Adrenal gland (tissue), 19 donors: ENCODE data around the gene ADAM21. TPM values are rescaled to one million over a fixed set of nuclear protein-coding genes. Genes with fewer than 3 reads are reported as not detected.
A peak's percentile ranks its signal among the peaks of the same experiment; 100 is the strongest.
"Not testable (repeated sequence)": the region's sequence is repeated elsewhere in the genome, so short reads cannot be mapped to it uniquely, and the experiment has no call there.

Source experiments
- DNase-seq, 7 donors: peaks; one replicate each; pipeline ENCODE4 v3.0.0-alpha.2; 2019 to 2020
- H3K27ac ChIP-seq, 5 donors: fragments of 200-600 bp; sonication (generic) in 4 of 5; 1 replicate in 3 of 5; 2 replicates in 2 of 5; pipeline versions ENCODE4 v1.5.1 to v1.8.0; 2016 to 2020; ENCODE audit warnings: mild to moderate bottlenecking in 1 of 5
- H3K27me3 ChIP-seq: fragments of 200-600 bp; 2 replicates; pipeline ENCODE4 v1.8.0; 2021
- H3K36me3 ChIP-seq, 2 donors: fragments of 200-600 bp; replicated peaks in 1 of 2; 1 replicate in 1 of 2; 2 replicates in 1 of 2; pipeline versions ENCODE4 v1.5.1 to v1.8.0; 2018 to 2022
- H3K4me1 ChIP-seq, 2 donors: fragments of 200-600 bp; replicated peaks in 1 of 2; 1 replicate in 1 of 2; 2 replicates in 1 of 2; pipeline versions ENCODE4 v1.5.1 to v1.8.0; 2018 to 2021
- H3K4me3 ChIP-seq, 4 donors: fragments of 200-600 bp; sonication (generic) in 3 of 4; one replicate each; pipeline ENCODE4 v1.5.1; 2016 to 2018
- H3K9me3 ChIP-seq, 3 donors: fragments of 200-600 bp; sonication (generic) in 1 of 3; replicated peaks in 1 of 3; 1 replicate in 2 of 3; 2 replicates in 1 of 3; pipeline versions ENCODE4 v1.5.1 to v1.8.0; 2016 to 2021
- POLR2A ChIP-seq, 2 donors: fragments of 450-650 bp; IDR thresholded peaks; one replicate each; pipeline ENCODE4 v1.6.1; 2017; ENCODE audit warnings: antibody characterized with exemption in 2 of 2, mild to moderate bottlenecking in 2 of 2, moderate library complexity in 1 of 2
- WGBS, 4 donors: extraction: QIAGEN DNeasy Blood & Tissue Kit in 2 of 4; methylation state at CpG; one replicate each; pipeline versions ENCODE4 v1.1.5 to v1.1.7; 2013 to 2017; 5-methylcytosine and 5-hydroxymethylcytosine counted together
- intact Hi-C, 2 donors: fragments of 100-400 bp; cut with DNase I; formaldehyde crosslinking; loops; one replicate each; pipeline versions ENCODE4 v1.14.1 to v1.15.0; 2022 to 2023
- long read RNA-seq, 10 donors: library from polyadenylated mRNA in 3 of 10; unstranded in 2 of 10; stranded (forward) in 1 of 10; transcript quantifications; one replicate each; pipeline ENCODE4 v2.0.0 and lab custom pipeline, GENCODE V29; 2021 to 2026
- polyA plus RNA-seq, 3 donors: library from polyadenylated mRNA; stranded (reverse); fragments of 200-250 nt in 2 of 3; fragments of 350-450 nt in 1 of 3; fragmentation: Illumina TruSeq in 1 of 3; extraction: RNeasy Lipid Tissue Mini Kit (QIAGEN cat#74804) in 1 of 3; gene quantifications; one replicate each; pipeline ENCODE4 v1.2.3, GENCODE V29; 2013 to 2014
- total RNA-seq, 9 donors: library from RNA; depleted of rRNA in 4 of 9; stranded (reverse); fragments of >200 nt in 4 of 9; fragments of 120-200 nt in 1 of 9; fragmentation: NEBNext Ultra II Directional in 1 of 9; extraction: Animal tissue kit (Norgen Biotek cat#: 25700) in 1 of 9; gene quantifications; one replicate each; pipeline versions ENCODE4 v1.1.0 to v1.2.4, GENCODE V29; 2013 to 2023
- TF ChIP-seq, protein P1 (sequence below), 6 experiments: fragments of 450-650 bp in 4 of 6; fragments of 200-600 bp in 2 of 6; sonication (generic) in 1 of 6; IDR thresholded peaks; 1 replicate in 5 of 6; 2 replicates in 1 of 6; pipeline versions ENCODE4 v1.5.1 to v1.8.0; 2016 to 2021; ENCODE audit warnings: antibody characterized with exemption in 6 of 6, mild to moderate bottlenecking in 2 of 6, moderate library complexity in 1 of 6
- donor health status: healthy with polysubstance abuse.
- donor health status: Bipolar disorder and iron deficiency.
- donor health status: DM: yes; HTN: yes; CAD: no.
- donor health status: DM: no; HTN: no; CAD: no.
- donor health status: DM: no; HTN: no; CAD: no.
- donor health status: DM: yes; HTN: yes; CAD: no.

ADAM21 gene
- total RNA-seq (1 to 10 TPM in 4 of 9 donors, under 1 TPM in 4, not detected in 1; 0.22 to 2.3 (median 0.84) TPM), polyA plus RNA-seq (under 1 TPM in 2 of 3 donors, not detected in 1; 0.10 to 0.40 TPM)
- long read RNA-seq, donor 1, result 0 reads
- long read RNA-seq, donor 2, result 0 reads
- long read RNA-seq, donor 3, result 0 reads
- long read RNA-seq, donor 4, partial matches to known transcripts, result 0 of 1 reads
- long read RNA-seq, donor 4, other reads (novel, unspliced or antisense), result 1 of 1 reads
- long read RNA-seq, donor 5, partial matches to known transcripts, result 0 of 3 reads
- long read RNA-seq, donor 5, other reads (novel, unspliced or antisense), result 3 of 3 reads
- long read RNA-seq, donor 6, result 0 reads
- long read RNA-seq, donor 7, result 0 reads
- long read RNA-seq, donor 8, result 0 reads
- long read RNA-seq, donor 9, result 0 reads
- long read RNA-seq, donor 10, result 0 reads

DNA sequence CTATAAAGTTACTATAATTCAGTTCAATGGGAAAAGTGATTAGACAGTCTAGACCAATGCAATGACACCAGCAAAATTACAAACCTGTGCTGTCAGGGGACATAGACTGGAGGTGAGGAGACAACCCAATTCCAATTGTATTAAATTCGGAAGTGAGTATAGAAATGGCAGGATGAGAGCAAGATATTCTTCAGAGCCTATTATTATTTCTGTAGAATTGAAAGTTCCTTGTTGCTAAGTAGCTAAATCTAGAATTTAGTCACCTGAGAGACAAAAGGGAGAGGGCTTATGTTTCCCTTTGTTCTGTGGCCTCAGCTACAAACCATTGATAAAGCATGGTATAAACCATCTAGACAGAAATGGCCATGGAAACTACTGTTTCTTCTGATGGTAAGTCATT is at the start of gene ADAM21:
TSS of gene ADAM21 (plus strand) at position 301 of the 400 bp plus-strand sequence. CDS start 5,326 bp downstream, outside the sequence.
- TF ChIP-seq, protein P1, sequence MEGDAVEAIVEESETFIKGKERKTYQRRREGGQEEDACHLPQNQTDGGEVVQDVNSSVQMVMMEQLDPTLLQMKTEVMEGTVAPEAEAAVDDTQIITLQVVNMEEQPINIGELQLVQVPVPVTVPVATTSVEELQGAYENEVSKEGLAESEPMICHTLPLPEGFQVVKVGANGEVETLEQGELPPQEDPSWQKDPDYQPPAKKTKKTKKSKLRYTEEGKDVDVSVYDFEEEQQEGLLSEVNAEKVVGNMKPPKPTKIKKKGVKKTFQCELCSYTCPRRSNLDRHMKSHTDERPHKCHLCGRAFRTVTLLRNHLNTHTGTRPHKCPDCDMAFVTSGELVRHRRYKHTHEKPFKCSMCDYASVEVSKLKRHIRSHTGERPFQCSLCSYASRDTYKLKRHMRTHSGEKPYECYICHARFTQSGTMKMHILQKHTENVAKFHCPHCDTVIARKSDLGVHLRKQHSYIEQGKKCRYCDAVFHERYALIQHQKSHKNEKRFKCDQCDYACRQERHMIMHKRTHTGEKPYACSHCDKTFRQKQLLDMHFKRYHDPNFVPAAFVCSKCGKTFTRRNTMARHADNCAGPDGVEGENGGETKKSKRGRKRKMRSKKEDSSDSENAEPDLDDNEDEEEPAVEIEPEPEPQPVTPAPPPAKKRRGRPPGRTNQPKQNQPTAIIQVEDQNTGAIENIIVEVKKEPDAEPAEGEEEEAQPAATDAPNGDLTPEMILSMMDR (IDR thresholded peaks at IDR 0.05), result no peak
- TF ChIP-seq POLR2A (IDR thresholded peaks at IDR 0.05), result no peak
- no peaks in the 10 kb centered on the region for H3K9me3 ChIP-seq
- 62 to 93% (median 75%) methylated on average over 1 of the region's 1 CpG for WGBS, 4 donors
- intact Hi-C loops, result no loop called here
- no peak within 1 kb of the TSS for H3K4me3 ChIP-seq
- H3K27me3 ChIP-seq, result no peaks in the 10 kb centered on the region
- DNase-seq, result no peak
- no peak within 1 kb of the TSS for H3K27ac ChIP-seq
- H3K4me1 ChIP-seq, result peaks cover 0 to 6% of the 10 kb centered on the region in 2 donors
- H3K36me3 ChIP-seq, result no peaks in the 10 kb centered on the region

DNA sequence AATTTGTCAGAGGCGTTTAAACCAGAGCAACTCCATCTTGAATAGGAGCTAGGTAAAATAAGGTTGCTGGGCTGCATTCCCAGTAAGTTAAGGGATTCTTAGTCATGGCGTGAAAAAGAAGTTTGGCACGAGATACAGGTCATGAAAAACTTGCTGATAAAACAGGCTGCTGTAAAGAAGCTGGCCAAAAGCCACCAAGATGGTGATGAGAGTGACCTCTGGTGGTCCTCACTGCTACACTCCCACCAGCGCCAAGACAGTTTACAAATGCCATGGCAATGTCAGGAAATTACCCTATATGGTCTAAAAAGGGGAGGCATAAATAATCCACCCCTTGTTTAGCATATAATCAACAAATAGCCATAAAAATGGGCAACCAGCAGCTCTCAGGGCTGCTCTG is 48.6 kb upstream of the ADAM21 start:
- intact Hi-C loops, H3K27me3 ChIP-seq, H3K27ac ChIP-seq, H3K9me3 ChIP-seq, H3K4me3 ChIP-seq, H3K36me3 ChIP-seq, H3K4me1 ChIP-seq: not testable (repeated sequence)
- 35 to 50% (median 41%) methylated on average over 4 of the region's 4 CpGs for WGBS, 4 donors
- DNase-seq, result peak; percentile 27 to 73 (median 62)
- TF ChIP-seq, protein P1 (IDR thresholded peaks at IDR 0.05), result peak in 1 of 6 experiments; percentile 18

DNA sequence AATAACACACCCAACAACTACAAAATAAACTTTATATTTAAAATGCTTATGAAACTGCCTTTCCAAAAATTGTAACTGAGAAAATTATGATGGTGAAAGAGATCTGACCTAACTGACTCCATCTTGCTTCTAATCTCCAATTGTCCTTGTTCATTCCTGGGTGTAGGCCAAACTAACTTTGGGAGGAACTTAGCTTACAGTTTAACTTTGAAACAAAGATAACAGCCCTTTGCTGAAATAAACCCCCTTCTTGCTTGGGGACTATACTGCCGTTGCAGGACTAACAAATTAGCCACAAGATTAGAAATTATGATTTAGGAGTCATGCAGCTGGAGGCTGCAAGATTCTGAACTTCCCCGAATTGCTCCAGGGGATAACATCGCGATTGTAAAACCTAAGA is 45.8 kb upstream of the ADAM21 start:
- H3K4me1 ChIP-seq, intact Hi-C loops, H3K4me3 ChIP-seq, H3K9me3 ChIP-seq, H3K27me3 ChIP-seq, H3K27ac ChIP-seq, DNase-seq, H3K36me3 ChIP-seq: not testable (repeated sequence)
- 79 to 94% (median 84%) methylated on average over 4 of the region's 4 CpGs for WGBS, 4 donors

DNA sequence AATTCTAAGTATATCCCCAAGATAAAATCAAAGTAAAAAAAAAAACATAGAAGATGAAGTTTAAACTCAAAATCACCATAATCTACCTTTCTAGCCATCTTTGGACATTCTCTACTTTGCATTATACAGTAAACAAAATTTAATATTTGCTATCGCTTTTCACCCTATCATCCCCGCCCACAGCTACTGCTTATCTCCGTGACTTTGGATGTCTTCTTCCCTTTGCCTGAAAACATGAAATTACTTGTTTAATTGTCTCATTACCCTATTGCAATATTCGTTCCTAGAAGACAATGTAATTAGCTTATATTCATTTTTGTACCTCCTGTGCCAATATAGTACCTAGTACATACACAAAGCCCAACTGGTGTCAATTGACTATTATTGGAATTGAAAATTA is 44.4 kb upstream of the ADAM21 start:
- WGBS, 4 donors, result 92 to 95% (median 94%) methylated on average over 4 of the region's 4 CpGs
- intact Hi-C loops, result no loop called here

More for the DNA sequence above, 44.4 kb upstream of the ADAM21 start:
- Histone ChIP-seq H3K9me3 (no peaks in the 10 kb centered on the region), H3K4me1 (peaks cover 0 to 17% of the 10 kb centered on the region in 2 donors), H3K27ac (no peak overlapping the region), H3K27me3 (no peaks in the 10 kb centered on the region), H3K36me3 (no peaks in the 10 kb centered on the region), H3K4me3 (no peak overlapping the region)
- no peak for DNase-seq
- no peak for TF ChIP-seq POLR2A (IDR thresholded peaks at IDR 0.05)
- TF ChIP-seq, protein P1 (IDR thresholded peaks at IDR 0.05), result no peak
